GM12892 (cell line): ENCODE results near the gene KDM1B.

Experiments used
- DNase-seq: peaks from one replicate; pipeline ENCODE4 v3.0.0; 2011; ENCODE audit not compliant: insufficient read length
- FAIRE-seq: peaks from 2 replicates; lab custom pipeline; 2011; peaks lifted over from hg19 to GRCh38; lab: Jason Lieb, UNC
- POLR2A ChIP-seq: IDR thresholded peaks from 2 replicates; pipeline ENCODE4 v1.6.1; 2011; ENCODE audit warnings: low read depth, low read length, control low read depth
- POLR2AphosphoS5 ChIP-seq: IDR thresholded peaks from 2 replicates; pipeline ENCODE4 v1.6.1; 2011; ENCODE audit warnings: low read depth, low read length, control low read depth
- TAF1 ChIP-seq: IDR thresholded peaks from 2 replicates; pipeline ENCODE4 v1.6.1; 2011; ENCODE audit warnings: low read depth, mild to moderate bottlenecking, control low read depth, low read length, borderline replicate concordance

Gene KDM1B

DNA sequence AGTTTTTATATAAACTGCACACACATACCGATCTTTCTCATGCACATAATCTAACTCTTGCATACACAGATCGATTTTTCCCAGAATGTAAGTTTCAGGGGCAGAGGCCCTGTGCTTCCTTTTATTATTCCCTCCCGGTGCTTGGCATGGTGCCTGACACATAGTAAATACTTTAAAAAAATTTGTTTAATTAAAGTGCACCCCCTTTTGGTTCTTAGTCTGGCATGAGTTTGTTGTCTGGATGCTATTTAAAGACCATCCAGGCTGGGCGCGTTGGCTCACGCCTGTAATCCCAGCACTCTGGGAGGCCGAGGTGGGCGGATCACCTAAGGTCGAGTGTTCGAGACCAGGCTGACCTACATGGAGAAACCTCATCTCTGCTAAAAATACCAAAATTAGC lies 114.5 kb downstream of the KDM1B start:
- TF ChIP-seq POLR2A, result no peak
- no peak for DNase-seq
- FAIRE-seq, result no peak

DNA sequence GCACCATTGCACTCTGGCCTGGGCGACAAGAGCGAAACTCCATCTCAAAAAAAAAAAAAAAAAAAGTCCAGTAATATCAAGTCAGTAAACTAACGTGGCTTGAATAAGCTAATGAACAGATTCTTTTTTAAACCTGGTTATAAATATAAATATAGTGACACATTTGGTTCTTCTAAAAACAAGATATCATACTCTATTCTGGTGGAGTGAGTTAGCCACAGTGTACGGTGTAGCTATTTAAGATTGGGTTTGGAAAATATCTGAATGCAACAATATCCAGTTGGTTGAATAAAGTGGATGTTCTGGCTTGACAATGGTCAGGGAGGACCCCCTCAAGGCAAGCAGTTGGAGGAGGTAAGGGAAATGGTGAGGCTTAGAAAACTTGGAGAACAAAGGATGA lies 115.0 kb downstream of the KDM1B start:
- no peak for FAIRE-seq
- TF ChIP-seq POLR2A (no peak), TAF1 (no peak), POLR2AphosphoS5 (no peak)
- no peak for DNase-seq
